Measurements from ENCODE around the gene PRSS53. TPM values are rescaled to one million over a fixed set of nuclear protein-coding genes. Genes with fewer than 3 reads are reported as not detected.

PRSS53 gene
- total and polyA plus RNA-seq, 12 donors, result 0.21 to 2.9 (median 0.51) TPM

DNA sequence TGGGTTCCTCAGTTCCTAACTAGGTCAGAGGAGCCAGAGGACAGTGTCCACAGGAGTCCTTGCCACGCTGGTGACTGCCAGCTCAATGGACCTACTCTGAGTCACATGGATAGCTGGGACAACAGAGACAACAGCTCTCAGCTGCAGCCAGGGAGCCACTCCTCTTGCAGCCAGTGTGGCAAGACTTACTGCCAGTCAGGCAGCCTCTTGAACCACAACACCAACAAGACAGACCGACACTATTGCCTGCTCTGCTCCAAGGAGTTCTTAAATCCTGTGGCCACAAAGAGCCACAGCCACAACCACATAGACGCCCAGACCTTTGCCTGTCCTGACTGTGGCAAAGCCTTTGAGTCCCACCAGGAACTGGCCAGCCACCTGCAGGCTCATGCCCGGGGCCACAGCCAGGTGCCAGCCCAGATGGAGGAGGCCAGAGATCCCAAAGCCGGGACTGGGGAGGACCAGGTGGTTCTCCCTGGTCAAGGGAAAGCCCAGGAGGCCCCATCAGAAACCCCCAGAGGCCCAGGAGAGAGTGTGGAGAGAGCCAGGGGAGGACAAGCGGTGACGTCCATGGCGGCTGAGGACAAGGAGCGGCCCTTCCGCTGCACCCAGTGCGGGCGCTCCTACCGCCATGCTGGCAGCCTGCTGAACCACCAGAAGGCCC is 7.9 kb downstream of the PRSS53 start:
- TF ChIP-seq, protein P1, sequence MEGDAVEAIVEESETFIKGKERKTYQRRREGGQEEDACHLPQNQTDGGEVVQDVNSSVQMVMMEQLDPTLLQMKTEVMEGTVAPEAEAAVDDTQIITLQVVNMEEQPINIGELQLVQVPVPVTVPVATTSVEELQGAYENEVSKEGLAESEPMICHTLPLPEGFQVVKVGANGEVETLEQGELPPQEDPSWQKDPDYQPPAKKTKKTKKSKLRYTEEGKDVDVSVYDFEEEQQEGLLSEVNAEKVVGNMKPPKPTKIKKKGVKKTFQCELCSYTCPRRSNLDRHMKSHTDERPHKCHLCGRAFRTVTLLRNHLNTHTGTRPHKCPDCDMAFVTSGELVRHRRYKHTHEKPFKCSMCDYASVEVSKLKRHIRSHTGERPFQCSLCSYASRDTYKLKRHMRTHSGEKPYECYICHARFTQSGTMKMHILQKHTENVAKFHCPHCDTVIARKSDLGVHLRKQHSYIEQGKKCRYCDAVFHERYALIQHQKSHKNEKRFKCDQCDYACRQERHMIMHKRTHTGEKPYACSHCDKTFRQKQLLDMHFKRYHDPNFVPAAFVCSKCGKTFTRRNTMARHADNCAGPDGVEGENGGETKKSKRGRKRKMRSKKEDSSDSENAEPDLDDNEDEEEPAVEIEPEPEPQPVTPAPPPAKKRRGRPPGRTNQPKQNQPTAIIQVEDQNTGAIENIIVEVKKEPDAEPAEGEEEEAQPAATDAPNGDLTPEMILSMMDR (IDR thresholded peaks at IDR 0.05), result no peak
- Histone ChIP-seq H3K4me1 (peaks cover 0 to 16% (median 6%) of the 10 kb centered on the region in 9 donors), H3K27ac (no peak overlapping the region), H3K36me3 (peaks cover 0 to 100% (median 55%) of the 10 kb centered on the region in 9 donors), H3K4me3 (no peak overlapping the region), H3K9me3 (no peaks in the 10 kb centered on the region), H3K27me3 (no peaks in the 10 kb centered on the region)
- ATAC-seq (no peak), DNase-seq (no peak)
- 92 to 96% methylated on average over 13 of the region's 13 CpGs for WGBS, 2 donors
- intact Hi-C loops (cut with DNase I), result loop anchor here in 1 of 10 donors (10.0 kb wide), 1 partner anchor 96 kb away; the partner anchor contains the start of gene HSD3B7

GRCh38 chr16:31080035-31080629 is 8.6 kb downstream of the PRSS53 start:
- intact Hi-C loops (cut with DNase I), result loop anchor here in 1 of 10 donors (10.0 kb wide), 1 partner anchor 95 kb away; the partner anchor contains the start of gene HSD3B7
- DNase-seq, result no peak
- no peak overlapping the region for H3K4me3 ChIP-seq
- H3K4me1 ChIP-seq, result peaks cover 0 to 22% (median 13%) of the 10 kb centered on the region in 9 donors
- no peaks in the 10 kb centered on the region for H3K9me3 ChIP-seq
- 95 to 96% methylated on average over 40 of the region's 40 CpGs for WGBS, 2 donors
- ATAC-seq, result no peak
- no peaks in the 10 kb centered on the region for H3K27me3 ChIP-seq
- TF ChIP-seq, protein P1 (IDR thresholded peaks at IDR 0.05), result no peak
- no peak overlapping the region for H3K27ac ChIP-seq
- peaks cover 0 to 93% (median 55%) of the 10 kb centered on the region in 9 donors for H3K36me3 ChIP-seq

DNA sequence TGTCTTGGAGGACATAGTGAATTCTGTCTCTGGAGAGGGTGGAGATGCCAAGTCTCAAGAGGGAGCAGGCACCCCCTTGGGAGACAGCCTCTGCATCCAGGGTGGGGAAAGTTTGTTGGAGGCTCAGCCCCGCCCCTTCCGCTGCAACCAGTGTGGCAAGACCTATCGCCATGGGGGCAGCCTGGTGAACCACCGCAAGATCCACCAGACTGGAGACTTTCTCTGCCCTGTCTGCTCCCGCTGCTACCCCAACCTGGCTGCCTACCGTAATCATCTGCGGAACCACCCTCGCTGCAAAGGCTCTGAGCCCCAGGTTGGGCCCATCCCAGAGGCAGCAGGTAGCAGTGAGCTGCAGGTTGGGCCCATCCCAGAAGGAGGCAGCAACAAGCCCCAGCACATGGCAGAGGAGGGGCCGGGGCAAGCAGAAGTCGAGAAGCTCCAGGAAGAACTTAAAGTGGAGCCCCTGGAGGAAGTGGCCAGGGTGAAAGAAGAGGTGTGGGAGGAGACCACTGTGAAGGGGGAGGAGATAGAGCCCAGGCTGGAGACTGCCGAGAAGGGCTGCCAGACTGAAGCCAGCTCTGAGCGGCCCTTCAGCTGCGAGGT is 9.3 kb downstream of the PRSS53 start:
- Histone ChIP-seq H3K4me3 (no peak overlapping the region), H3K4me1 (peaks cover 0 to 28% (median 20%) of the 10 kb centered on the region in 9 donors), H3K9me3 (no peaks in the 10 kb centered on the region), H3K27me3 (no peaks in the 10 kb centered on the region), H3K27ac (no peak overlapping the region), H3K36me3 (peaks cover 0 to 86% (median 53%) of the 10 kb centered on the region in 9 donors)
- ATAC-seq, result no peak
- intact Hi-C loops (cut with DNase I), result loop anchor here in 1 of 10 donors (10.0 kb wide), 2 partner anchors 95 to 105 kb away; partner anchors contain the start of genes FUS and HSD3B7
- no peak for DNase-seq
- TF ChIP-seq, protein P1 (IDR thresholded peaks at IDR 0.05), result no peak
- WGBS, 2 donors, result 86 to 87% methylated on average over 13 of the region's 13 CpGs

- WGBS, 2 donors, result 91 to 94% methylated on average over 15 of the region's 15 CpGs
- DNase-seq (no peak), ATAC-seq (no peak)
- Histone ChIP-seq H3K4me1 (peaks cover 0 to 28% (median 20%) of the 10 kb centered on the region in 9 donors), H3K27ac (no peak overlapping the region), H3K27me3 (no peaks in the 10 kb centered on the region), H3K36me3 (peaks cover 0 to 79% (median 47%) of the 10 kb centered on the region in 9 donors), H3K9me3 (no peaks in the 10 kb centered on the region), H3K4me3 (no peak overlapping the region)
- intact Hi-C loops (cut with DNase I), result loop anchor here in 1 of 10 donors (10.0 kb wide), 2 partner anchors 94 to 106 kb away; partner anchors contain the start of genes FUS and HSD3B7
- TF ChIP-seq, protein P1 (IDR thresholded peaks at IDR 0.05), result no peak
Observed at GRCh38 chr16:31078597-31079341, 10.0 kb downstream of the PRSS53 start.
